ENCODE results near the gene RPL13A.

DNA sequence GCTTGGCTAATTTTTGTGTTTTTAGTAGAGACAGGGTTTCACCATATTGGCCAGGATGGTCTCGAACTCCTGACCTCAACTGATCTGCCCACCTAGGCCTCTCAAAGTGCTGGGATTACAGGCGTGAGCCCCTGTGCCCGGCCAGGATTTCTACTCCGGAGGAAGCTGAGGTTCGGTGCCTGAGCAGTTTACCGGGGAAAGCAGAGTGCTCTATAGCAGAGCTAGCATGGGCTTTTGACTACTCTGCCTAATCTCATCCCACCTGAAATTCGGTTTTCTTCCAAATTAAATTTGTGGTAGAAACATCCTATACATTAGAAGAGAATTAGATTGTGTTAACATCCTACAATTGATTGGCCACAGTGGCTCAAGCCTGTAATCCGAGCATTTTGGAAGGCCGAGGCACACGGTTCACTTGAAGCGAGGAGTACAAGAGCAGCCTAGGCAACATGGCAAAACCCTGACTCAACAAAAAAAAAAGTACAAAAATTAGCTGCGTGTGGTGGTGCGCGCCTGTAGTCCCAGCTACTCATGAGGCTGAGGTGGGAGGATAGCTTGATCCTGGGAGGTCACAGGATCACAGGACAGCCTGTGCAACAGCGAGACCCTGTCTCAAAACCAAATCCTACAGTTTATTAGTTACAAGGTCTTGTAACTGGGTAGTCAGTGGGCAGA is 1.6 kb downstream of the RPL13A start:
- TF ChIP-seq, protein P1, sequence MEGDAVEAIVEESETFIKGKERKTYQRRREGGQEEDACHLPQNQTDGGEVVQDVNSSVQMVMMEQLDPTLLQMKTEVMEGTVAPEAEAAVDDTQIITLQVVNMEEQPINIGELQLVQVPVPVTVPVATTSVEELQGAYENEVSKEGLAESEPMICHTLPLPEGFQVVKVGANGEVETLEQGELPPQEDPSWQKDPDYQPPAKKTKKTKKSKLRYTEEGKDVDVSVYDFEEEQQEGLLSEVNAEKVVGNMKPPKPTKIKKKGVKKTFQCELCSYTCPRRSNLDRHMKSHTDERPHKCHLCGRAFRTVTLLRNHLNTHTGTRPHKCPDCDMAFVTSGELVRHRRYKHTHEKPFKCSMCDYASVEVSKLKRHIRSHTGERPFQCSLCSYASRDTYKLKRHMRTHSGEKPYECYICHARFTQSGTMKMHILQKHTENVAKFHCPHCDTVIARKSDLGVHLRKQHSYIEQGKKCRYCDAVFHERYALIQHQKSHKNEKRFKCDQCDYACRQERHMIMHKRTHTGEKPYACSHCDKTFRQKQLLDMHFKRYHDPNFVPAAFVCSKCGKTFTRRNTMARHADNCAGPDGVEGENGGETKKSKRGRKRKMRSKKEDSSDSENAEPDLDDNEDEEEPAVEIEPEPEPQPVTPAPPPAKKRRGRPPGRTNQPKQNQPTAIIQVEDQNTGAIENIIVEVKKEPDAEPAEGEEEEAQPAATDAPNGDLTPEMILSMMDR (IDR thresholded peaks at IDR 0.05): no peak
- no peak for TF ChIP-seq POLR2A (IDR thresholded peaks at IDR 0.05)
- TF ChIP-seq EP300 (IDR thresholded peaks at IDR 0.05): no peak

All from tibial nerve (tissue), 4 donors.